Calu3 (cell line): Measurements from ENCODE around the gene SETX. TPM values are rescaled to one million over a fixed set of nuclear protein-coding genes. Genes with fewer than 3 reads are reported as not detected.
"Not testable (repeated sequence)": the region's sequence is repeated elsewhere in the genome, so short reads cannot be mapped to it uniquely, and the experiment has no call there.

Experiments
- BruUV-seq: library from RNA; stranded (reverse); fragments of 400-500 nt; replicated peaks from 2 replicates; lab custom pipeline; 2021; lab: Mats Ljungman, UMichigan
- CTCF ChIA-PET: fragments of 300-600 bp; sonication (Branson Sonifier 250); formaldehyde crosslinking; loops from one replicate; lab custom pipeline; 2022; ENCODE audit warnings: antibody characterized with exemption; lab: Charles Lee
- DNase-seq: peaks from one replicate; pipeline ENCODE4 v3.0.0; 2022
- H3K27ac Mint-ChIP-seq: one replicate; pipeline ENCODE4 v1.8.0; 2022; ENCODE audit warnings: mixed read lengths; ENCODE audit not compliant: unreplicated experiment
- H3K27me3 Mint-ChIP-seq: one replicate; pipeline ENCODE4 v1.8.0; 2022; ENCODE audit warnings: mixed read lengths; ENCODE audit not compliant: unreplicated experiment
- H3K36me3 Mint-ChIP-seq: one replicate; pipeline ENCODE4 v1.8.0; 2022; ENCODE audit warnings: mild to moderate bottlenecking, moderate library complexity, mixed read lengths; ENCODE audit not compliant: insufficient read depth, unreplicated experiment
- H3K4me1 Mint-ChIP-seq: one replicate; pipeline ENCODE4 v1.8.0; 2022; ENCODE audit warnings: mild to moderate bottlenecking, low read depth, mixed read lengths; ENCODE audit not compliant: unreplicated experiment
- H3K4me3 Mint-ChIP-seq: one replicate; pipeline ENCODE4 v1.8.0; 2022; ENCODE audit warnings: mild to moderate bottlenecking, low read depth, moderate library complexity, mixed read lengths; ENCODE audit not compliant: unreplicated experiment
- H3K9me3 Mint-ChIP-seq: one replicate; pipeline ENCODE4 v1.8.0; 2022; ENCODE audit warnings: low read depth, mixed read lengths; ENCODE audit not compliant: unreplicated experiment
- intact Hi-C: fragments of 100-400 bp; cut with micrococcal nuclease; formaldehyde crosslinking; loops from one replicate; pipeline ENCODE4 v1.10.0; 2022; ENCODE audit not compliant: unreplicated experiment
- total RNA-seq: library from RNA; stranded (reverse); gene quantifications from 2 replicates; pipeline ENCODE4 v1.2.3, GENCODE V29; 2022
- TF ChIP-seq, protein P1 (sequence below): fragments of 200-600 bp; IDR thresholded peaks from one replicate; pipeline ENCODE4 v1.8.0; 2022; ENCODE audit warnings: antibody characterized with exemption; ENCODE audit not compliant: unreplicated experiment

The SETX gene
- total RNA-seq, 1 experiment from 2014 or later = 24.2 TPM

DNA sequence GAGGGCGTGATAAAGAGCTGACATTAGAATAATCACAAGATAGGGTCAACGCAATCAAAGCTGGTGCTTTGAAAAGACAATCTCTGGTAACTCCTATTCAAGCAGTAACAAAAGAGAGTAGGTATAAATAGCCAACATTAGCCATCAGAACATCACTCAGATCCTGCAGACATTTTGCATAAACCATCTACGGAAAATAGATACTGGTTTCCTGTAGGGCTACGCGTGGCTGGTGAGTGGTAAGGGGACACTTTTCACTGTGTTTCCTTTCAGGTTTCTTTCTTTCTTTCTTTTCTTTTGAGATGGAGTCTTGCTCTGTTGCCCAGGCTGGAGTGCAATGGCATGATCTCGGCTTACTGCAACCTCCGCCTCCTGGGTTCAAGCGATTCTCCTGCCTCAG is 29.6 kb upstream of the SETX start:
- Mint-ChIP-seq H3K9me3 (no peaks in the 10 kb centered on the region), H3K4me3 (no peak overlapping the region), H3K27ac (no peak overlapping the region), H3K27me3 (no peaks in the 10 kb centered on the region), H3K4me1 (no peaks in the 10 kb centered on the region), H3K36me3 (peaks cover 12% of the 10 kb centered on the region)
- no TSS peak for BruUV-seq
- CTCF ChIA-PET = no interaction called here
- DNase-seq = no peak
- intact Hi-C loops = no loop called here
- TF ChIP-seq, protein P1, sequence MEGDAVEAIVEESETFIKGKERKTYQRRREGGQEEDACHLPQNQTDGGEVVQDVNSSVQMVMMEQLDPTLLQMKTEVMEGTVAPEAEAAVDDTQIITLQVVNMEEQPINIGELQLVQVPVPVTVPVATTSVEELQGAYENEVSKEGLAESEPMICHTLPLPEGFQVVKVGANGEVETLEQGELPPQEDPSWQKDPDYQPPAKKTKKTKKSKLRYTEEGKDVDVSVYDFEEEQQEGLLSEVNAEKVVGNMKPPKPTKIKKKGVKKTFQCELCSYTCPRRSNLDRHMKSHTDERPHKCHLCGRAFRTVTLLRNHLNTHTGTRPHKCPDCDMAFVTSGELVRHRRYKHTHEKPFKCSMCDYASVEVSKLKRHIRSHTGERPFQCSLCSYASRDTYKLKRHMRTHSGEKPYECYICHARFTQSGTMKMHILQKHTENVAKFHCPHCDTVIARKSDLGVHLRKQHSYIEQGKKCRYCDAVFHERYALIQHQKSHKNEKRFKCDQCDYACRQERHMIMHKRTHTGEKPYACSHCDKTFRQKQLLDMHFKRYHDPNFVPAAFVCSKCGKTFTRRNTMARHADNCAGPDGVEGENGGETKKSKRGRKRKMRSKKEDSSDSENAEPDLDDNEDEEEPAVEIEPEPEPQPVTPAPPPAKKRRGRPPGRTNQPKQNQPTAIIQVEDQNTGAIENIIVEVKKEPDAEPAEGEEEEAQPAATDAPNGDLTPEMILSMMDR = no peak

DNA sequence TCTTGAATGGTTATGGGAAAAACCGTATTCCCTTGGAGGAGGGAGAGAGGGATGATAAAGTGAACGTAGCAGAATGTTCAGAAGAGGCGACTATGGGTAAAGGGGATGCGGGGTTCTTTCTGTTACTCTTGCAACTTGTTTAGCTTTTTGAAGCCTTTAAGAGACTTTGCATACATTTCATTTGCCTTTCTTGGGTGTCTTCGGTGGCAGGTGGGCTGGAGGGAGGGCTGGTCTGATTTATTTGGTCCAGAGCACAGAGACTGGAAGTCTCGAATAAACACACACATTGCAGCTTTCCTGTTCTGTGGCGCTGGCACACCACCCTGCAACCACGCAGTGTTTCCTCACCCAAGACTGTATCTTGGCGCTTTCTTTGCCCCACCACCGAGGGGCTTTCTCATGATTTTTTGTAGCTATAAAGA is 28.7 kb upstream of the SETX start:
- no peak overlapping the region for H3K27ac Mint-ChIP-seq
- H3K36me3 Mint-ChIP-seq = peaks cover 12% of the 10 kb centered on the region
- no peak for DNase-seq
- TF ChIP-seq, protein P1 = no peak
- intact Hi-C loops = no loop called here
- no peaks in the 10 kb centered on the region for H3K4me1 Mint-ChIP-seq
- H3K4me3 Mint-ChIP-seq = no peak overlapping the region
- no peaks in the 10 kb centered on the region for H3K9me3 Mint-ChIP-seq
- no peaks in the 10 kb centered on the region for H3K27me3 Mint-ChIP-seq
- CTCF ChIA-PET = no interaction called here
- no TSS peak for BruUV-seq

- CTCF ChIA-PET = no interaction called here
- Mint-ChIP-seq H3K27ac (no peak overlapping the region), H3K36me3 (peaks cover 5% of the 10 kb centered on the region), H3K4me3 (no peak overlapping the region), H3K27me3 (no peaks in the 10 kb centered on the region), H3K9me3 (no peaks in the 10 kb centered on the region), H3K4me1 (no peaks in the 10 kb centered on the region)
- no TSS peak for BruUV-seq
- TF ChIP-seq, protein P1 = no peak
- no peak for DNase-seq
- intact Hi-C loops = no loop called here
Observed at GRCh38 chr9:132381966-132382541, 27.3 kb upstream of the SETX start.

- H3K36me3 Mint-ChIP-seq, H3K9me3 Mint-ChIP-seq, BruUV-seq, H3K27me3 Mint-ChIP-seq, H3K4me3 Mint-ChIP-seq, H3K4me1 Mint-ChIP-seq, intact Hi-C loops, CTCF ChIA-PET, DNase-seq, H3K27ac Mint-ChIP-seq: not testable (repeated sequence)
Observed at GRCh38 chr9:132378416-132378815, 23.6 kb upstream of the SETX start.

- DNase-seq, H3K27me3 Mint-ChIP-seq, H3K4me3 Mint-ChIP-seq, H3K9me3 Mint-ChIP-seq, H3K27ac Mint-ChIP-seq, H3K36me3 Mint-ChIP-seq, H3K4me1 Mint-ChIP-seq, intact Hi-C loops, CTCF ChIA-PET, BruUV-seq: not testable (repeated sequence)
Observed at GRCh38 chr9:132377769-132378168, 23.0 kb upstream of the SETX start.
